Activated T-helper 1 cell treated with anti-CD3 and anti-CD28 coated beads, Interleukin-12 subunit alpha, Interleukin-12 subunit beta, Interleukin-2, Interleukin-4 antibody, amounts not matched to agents 30 ng/mL and 10 ng/mL and 1 ng/mL, durations not matched to agents 14 hours and 24 hours and 36 hours (primary cell): ENCODE data around the gene LSG1. TPM values are rescaled to one million over a fixed set of nuclear protein-coding genes. Genes with fewer than 3 reads are reported as not detected.

Experiments
- DNase-seq: peaks from one replicate; pipeline ENCODE4 v3.0.0; 2021; ENCODE audit warnings: low spot score
- H3K27ac Mint-ChIP-seq: one replicate; pipeline ENCODE4 v1.8.0; 2021; ENCODE audit warnings: mild to moderate bottlenecking, mixed read lengths
- H3K27me3 Mint-ChIP-seq: one replicate; pipeline ENCODE4 v1.8.0; 2022; ENCODE audit warnings: mild to moderate bottlenecking, moderate library complexity, mixed read lengths; ENCODE audit not compliant: insufficient read depth
- H3K36me3 Mint-ChIP-seq: one replicate; pipeline ENCODE4 v1.8.0; 2021; ENCODE audit warnings: low read depth, mixed read lengths
- H3K4me1 Mint-ChIP-seq: one replicate; pipeline ENCODE4 v1.8.0; 2021; ENCODE audit warnings: low read depth, mixed read lengths
- H3K4me3 Mint-ChIP-seq: one replicate; pipeline ENCODE4 v1.8.0; 2021; ENCODE audit warnings: mild to moderate bottlenecking, moderate library complexity, mixed read lengths
- H3K9me3 Mint-ChIP-seq: one replicate; pipeline ENCODE4 v1.8.0; 2021; ENCODE audit warnings: mixed read lengths
- intact Hi-C: fragments of 100-400 bp; cut with micrococcal nuclease; formaldehyde crosslinking; loops from one replicate; pipeline ENCODE4 v1.15.1; 2024
- total RNA-seq: library from RNA; stranded (reverse); gene quantifications from 2 replicates; pipeline ENCODE4 v1.2.3, GENCODE V29; 2022

Gene LSG1
- total RNA-seq, 1 donor from 2014 or later = 65.1 TPM

DNA sequence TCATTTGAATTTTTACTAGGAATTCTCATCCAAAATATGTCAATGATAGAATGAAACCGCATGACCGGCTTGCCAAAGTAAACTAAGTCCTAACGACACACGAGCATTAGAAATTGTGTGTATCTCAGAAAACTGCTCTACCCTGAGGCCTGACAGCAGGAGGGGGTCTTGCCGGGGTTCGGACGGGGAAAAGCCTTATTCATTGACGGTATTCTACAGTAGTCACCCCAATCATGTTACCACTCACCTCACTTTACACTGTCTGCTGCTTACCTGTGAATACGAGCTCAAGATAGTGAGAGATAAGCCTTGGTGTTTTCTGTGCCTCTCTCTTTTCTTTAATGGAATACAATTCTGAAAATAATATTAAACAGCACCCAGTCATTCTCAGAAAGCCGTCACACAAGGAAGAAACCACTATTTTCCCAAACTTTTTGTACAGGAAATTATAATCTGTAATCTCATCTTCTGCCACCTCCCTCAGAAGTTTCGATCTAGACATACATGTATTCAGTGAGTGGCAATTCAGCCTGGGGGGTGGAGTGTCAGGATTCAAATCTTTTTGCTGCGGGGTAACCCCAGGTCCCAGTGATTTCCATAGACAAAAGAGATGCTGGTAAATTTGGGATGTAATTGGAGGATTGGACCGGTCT, 13.2 kb upstream of the LSG1 start:
- no peaks in the 10 kb centered on the region for H3K9me3 Mint-ChIP-seq
- peak overlapping the region; percentile 77 for H3K27ac Mint-ChIP-seq
- H3K4me1 Mint-ChIP-seq = peaks cover 60% of the 10 kb centered on the region
- intact Hi-C loops = loop anchor here (1.0 to 5.0 kb wide), 8 partner anchors 10 to 857 kb away; partner anchors contain the start of genes ACAP2 and PPP1R2
- no peak for DNase-seq
- peak overlapping the region; percentile 92 for H3K4me3 Mint-ChIP-seq
- peaks cover 31% of the 10 kb centered on the region for H3K27me3 Mint-ChIP-seq
- peaks cover 9% of the 10 kb centered on the region for H3K36me3 Mint-ChIP-seq

DNA sequence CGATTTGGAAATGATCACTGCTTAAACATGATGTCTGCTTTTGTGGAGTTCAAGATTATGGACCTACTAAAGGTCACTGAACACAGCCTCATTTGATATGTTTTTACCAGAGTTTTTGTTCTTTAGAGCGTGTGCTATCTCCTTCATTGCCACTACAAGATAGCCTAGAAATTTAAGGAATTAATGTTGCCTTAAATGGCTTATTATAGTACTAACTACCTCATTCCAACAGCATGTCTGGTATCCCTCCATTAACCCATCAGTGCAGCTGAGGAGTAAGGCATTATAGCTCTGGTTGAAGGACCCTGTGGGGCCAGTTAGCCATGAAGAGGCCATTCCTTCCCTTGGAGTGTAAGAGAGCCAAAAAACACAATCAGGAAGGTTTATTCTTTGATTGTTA, 11.4 kb upstream of the LSG1 start:
- H3K4me1 Mint-ChIP-seq = peaks cover 45% of the 10 kb centered on the region

DNA sequence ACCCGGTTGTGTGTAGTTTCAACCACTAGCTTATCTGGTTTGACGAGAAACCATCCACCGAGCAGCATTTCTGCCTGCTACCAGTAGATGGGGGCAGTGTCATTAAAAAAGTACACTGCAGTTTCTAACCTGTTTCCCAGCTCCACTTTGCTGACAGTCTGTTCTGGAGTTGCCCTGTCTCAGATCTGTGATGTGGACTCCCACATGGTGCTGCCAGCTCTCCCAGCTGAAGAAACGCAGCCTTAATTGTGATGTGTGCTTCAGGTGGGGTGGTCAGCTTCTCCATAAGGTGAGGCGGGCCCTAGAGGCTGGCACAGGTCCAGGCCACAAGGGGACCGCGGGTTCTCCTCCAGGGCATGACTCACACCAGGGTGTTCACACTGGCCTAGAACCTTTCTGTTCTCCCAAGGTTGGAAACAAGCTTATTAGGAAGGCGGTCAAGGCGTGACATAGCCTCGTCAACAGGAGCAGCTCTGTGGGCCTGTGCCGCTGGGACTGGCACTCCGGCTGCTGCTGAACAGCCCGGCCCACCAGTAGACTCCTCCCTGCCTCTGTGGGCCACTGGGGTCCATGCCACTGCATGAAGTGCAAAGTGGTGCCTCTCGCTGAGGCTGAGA, 10.8 kb upstream of the LSG1 start:
- DNase-seq = peak; percentile 58
- intact Hi-C loops = loop anchor here (1.0 kb wide), 3 partner anchors 423 to 839 kb away; no protein-coding TSS in a partner anchor
- no peaks in the 10 kb centered on the region for H3K9me3 Mint-ChIP-seq
- H3K36me3 Mint-ChIP-seq = peaks cover 4% of the 10 kb centered on the region
- H3K27me3 Mint-ChIP-seq = peaks cover 20% of the 10 kb centered on the region
- peaks cover 42% of the 10 kb centered on the region for H3K4me1 Mint-ChIP-seq
- H3K27ac Mint-ChIP-seq = no peak overlapping the region
- no peak overlapping the region for H3K4me3 Mint-ChIP-seq

More for the DNA sequence above, 11.4 kb upstream of the LSG1 start:
- peaks cover 4% of the 10 kb centered on the region for H3K36me3 Mint-ChIP-seq
- H3K4me3 Mint-ChIP-seq = no peak overlapping the region
- no peaks in the 10 kb centered on the region for H3K9me3 Mint-ChIP-seq
- H3K27me3 Mint-ChIP-seq = peaks cover 21% of the 10 kb centered on the region
- H3K27ac Mint-ChIP-seq = no peak overlapping the region
- intact Hi-C loops = no loop called here
- no peak for DNase-seq

DNA sequence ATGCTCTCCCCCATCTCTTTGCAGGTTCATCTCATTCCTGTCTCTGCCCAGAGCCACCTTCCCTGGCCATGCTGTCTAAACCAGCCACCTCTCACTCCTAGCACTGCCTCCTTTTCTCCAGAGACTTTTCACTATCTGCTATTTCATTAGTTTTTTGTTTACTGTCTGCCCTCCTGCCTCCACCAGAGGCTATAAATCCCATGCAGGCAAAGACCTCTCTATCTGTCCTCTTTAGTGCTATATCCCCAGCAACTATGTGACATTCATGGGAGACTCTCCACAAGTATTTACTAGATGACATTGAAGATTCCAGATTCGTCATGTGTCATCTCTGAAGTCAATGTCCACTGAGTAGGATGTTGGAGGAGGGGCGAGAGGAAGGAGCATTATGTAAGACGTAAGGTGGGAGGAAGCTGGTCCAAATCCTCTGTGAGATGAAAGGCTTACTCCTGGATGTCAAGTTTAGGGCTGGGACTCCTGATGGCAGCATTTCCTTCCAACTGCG, 10.2 kb upstream of the LSG1 start:
- H3K36me3 Mint-ChIP-seq = peaks cover 2% of the 10 kb centered on the region
- H3K4me1 Mint-ChIP-seq = peaks cover 39% of the 10 kb centered on the region
- H3K27ac Mint-ChIP-seq = no peak overlapping the region
- DNase-seq = no peak
- intact Hi-C loops = loop anchor here (1.0 kb wide), 3 partner anchors 424 to 840 kb away; no protein-coding TSS in a partner anchor
- peaks cover 17% of the 10 kb centered on the region for H3K27me3 Mint-ChIP-seq
- no peak overlapping the region for H3K4me3 Mint-ChIP-seq
- no peaks in the 10 kb centered on the region for H3K9me3 Mint-ChIP-seq

DNA sequence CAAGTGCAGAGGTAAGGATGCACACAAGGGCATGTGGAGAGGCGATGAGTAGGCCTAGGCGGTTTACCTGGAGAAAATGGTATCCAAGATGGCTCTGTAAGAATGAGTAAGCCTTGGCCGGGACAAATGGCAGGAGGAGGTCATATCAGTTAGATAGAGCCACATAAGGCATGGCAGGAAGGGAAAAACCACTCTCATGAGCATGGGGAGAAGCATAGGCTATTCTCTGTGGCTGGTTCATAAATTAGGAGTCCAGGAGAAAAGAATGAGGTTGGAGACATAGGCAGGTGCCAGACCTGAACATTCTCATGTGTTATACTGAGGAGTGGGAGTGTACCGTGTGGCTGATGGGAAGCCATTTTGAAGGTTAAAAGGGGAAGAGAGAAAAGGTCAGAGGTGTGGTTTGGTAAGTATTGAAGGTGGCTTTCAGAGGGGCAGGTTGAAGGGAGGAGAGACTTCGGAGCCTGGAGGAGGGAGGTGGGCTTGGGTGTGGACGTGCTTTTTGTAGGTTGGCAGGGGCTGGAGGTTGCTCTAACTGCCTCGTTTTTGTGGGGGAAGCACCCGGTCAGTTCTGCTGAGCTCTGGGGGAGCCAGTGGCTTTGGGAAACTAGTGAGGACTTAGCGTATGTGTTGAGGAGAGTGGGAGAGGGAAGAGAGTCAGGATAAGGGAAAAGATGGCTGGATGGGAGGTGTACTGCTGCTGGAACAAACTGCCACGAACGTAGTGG, 9.1 kb upstream of the LSG1 start:
- H3K36me3 Mint-ChIP-seq = peaks cover 2% of the 10 kb centered on the region
- no peak overlapping the region for H3K27ac Mint-ChIP-seq
- H3K4me3 Mint-ChIP-seq = no peak overlapping the region
- H3K27me3 Mint-ChIP-seq = peaks cover 13% of the 10 kb centered on the region
- no peaks in the 10 kb centered on the region for H3K9me3 Mint-ChIP-seq
- DNase-seq = no peak
- intact Hi-C loops = no loop called here
- peaks cover 40% of the 10 kb centered on the region for H3K4me1 Mint-ChIP-seq

DNA sequence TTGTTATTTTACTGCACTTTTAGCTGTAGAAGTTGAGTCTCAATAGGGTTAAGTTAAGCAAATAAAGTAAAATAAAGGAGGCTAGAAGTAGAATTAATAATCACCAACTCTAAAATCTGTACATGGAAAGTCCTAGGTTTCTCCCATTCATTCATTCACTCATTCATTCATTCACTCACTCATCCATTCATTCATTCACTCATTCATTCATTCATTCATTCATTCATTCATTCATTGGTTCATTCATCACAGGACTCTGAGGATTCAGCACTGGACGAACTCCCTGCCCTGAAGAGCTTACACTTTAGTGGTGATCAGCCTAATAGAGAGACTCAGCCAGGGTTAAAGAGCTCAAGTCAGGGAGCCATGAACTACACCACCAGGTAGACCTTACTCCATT, 4.5 kb upstream of the LSG1 start:
- DNase-seq = no peak
- Mint-ChIP-seq H3K9me3 (no peaks in the 10 kb centered on the region), H3K27ac (no peak overlapping the region), H3K4me1 (peaks cover 45% of the 10 kb centered on the region), H3K4me3 (no peak overlapping the region), H3K27me3 (peaks cover 7% of the 10 kb centered on the region), H3K36me3 (no peaks in the 10 kb centered on the region)
- intact Hi-C loops = no loop called here

DNA sequence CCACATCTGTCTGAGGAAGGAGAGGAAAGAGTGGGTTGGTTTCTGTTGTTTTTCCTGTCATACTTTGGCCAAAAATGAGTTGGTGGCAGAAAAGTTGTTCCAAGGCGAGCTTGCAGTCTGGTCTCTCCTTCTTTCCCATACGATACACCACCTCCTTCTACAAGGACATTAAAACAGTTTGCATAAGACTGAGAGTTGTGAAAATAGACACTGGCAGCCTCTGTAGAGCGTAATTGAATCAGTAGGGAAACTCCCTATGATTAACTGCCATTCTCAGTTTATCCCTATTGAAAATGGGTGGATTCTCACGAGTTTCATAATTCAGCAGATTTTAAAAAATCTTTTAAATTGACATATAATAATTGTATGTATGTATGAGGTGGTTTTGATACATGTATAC, 3.7 kb upstream of the LSG1 start:
- H3K36me3 Mint-ChIP-seq = peaks cover 2% of the 10 kb centered on the region
- DNase-seq = no peak
- H3K4me1 Mint-ChIP-seq = peaks cover 44% of the 10 kb centered on the region
- H3K9me3 Mint-ChIP-seq = no peaks in the 10 kb centered on the region
- H3K27me3 Mint-ChIP-seq = peaks cover 3% of the 10 kb centered on the region
- H3K4me3 Mint-ChIP-seq = peak overlapping the region; percentile 59
- intact Hi-C loops = loop anchor here (1.0 kb wide), 2 partner anchors 10 to 94 kb away; partner anchors contain the start of gene FAM43A
- H3K27ac Mint-ChIP-seq = peak overlapping the region; percentile 89

DNA sequence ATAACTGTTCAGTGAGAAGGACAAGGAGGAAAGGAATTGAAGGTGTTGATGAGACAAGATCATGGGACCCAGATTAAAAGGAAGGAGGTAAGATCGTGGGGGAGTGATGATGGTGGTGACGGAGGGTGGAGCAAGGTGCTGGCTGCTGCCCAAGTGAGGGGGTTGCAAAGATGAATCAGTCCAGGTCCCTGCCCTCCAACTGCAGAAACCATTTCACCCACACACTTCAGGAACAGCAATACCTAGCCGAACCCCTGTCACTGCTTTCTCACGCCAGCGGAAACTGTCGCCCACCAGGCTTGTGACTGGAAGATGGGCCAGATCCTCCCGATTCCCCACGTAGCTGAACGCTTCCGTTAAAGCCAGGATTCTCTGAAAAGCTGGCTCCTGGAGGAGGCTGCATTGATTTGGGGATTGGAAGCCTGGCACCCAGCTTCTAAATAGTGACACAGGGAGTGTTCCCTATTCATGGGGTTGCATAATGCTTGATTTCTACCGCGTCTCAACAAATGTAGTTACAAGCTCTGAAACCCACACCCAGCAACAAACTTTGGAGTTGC, 3.2 kb upstream of the LSG1 start:
- Mint-ChIP-seq H3K4me3 (peak overlapping the region; percentile 59), H3K4me1 (peaks cover 50% of the 10 kb centered on the region), H3K27me3 (peaks cover 3% of the 10 kb centered on the region), H3K9me3 (no peaks in the 10 kb centered on the region), H3K36me3 (peaks cover 3% of the 10 kb centered on the region), H3K27ac (peak overlapping the region; percentile 89)
- intact Hi-C loops = loop anchor here (1.0 kb wide), 2 partner anchors 10 to 94 kb away; partner anchors contain the start of gene FAM43A
- DNase-seq = no peak

DNA sequence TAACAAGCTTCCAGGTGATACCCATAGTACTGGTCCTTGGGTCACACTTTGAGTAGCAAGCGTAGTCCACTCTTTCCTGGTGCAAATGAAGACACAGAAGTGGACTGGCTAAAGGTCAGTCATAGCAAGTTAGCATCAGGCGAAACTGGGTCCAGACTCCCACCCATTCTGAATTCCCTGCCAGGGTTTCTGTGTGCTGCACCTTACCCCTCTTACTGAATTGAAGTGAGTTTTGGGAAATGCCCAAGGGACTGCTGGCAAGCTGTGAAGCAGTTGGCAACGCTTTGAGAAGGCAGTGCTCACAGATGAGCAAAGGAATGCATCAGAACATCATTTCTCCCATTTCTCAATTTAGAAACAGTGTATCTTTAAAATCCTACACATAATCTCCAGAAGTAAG, 1.8 kb upstream of the LSG1 start:
- H3K9me3 Mint-ChIP-seq = no peaks in the 10 kb centered on the region
- no peak overlapping the region for H3K27ac Mint-ChIP-seq
- intact Hi-C loops = loop anchor here (5.0 kb wide), 3 partner anchors 186 to 869 kb away; partner anchors contain the start of genes ACAP2, ATP13A3 and PPP1R2
- no peak for DNase-seq
- H3K36me3 Mint-ChIP-seq = peaks cover 12% of the 10 kb centered on the region
- peaks cover 64% of the 10 kb centered on the region for H3K4me1 Mint-ChIP-seq
- no peak overlapping the region for H3K4me3 Mint-ChIP-seq
- peaks cover 3% of the 10 kb centered on the region for H3K27me3 Mint-ChIP-seq

DNA sequence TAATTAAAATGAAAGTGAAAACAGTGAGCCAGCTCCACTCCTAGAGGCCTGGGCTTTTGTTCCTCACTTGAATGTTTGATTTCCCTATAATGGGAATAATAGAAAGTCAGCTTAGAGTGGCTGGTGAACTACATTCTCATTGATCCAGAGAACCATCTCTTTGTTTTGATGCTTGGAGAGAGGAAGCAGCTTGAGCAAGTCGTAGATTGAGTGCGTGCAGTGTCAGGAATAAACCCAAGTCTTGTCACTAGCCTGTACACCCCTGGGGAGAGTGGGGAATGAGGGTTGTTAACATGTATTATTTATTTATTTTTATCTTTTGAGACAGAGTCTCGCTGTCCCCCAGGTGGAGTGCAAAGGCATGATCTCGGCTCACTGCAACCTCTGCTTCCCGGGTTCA, 885 bp upstream of the LSG1 start:
- intact Hi-C loops = loop anchor here (1.0 to 5.0 kb wide), 6 partner anchors 90 to 869 kb away; partner anchors contain the start of genes ACAP2, ATP13A3, PPP1R2 and XXYLT1
- Mint-ChIP-seq H3K4me1 (peaks cover 68% of the 10 kb centered on the region), H3K27ac (peak overlapping the region; percentile 25), H3K36me3 (peaks cover 18% of the 10 kb centered on the region), H3K27me3 (peaks cover 3% of the 10 kb centered on the region), H3K4me3 (peak overlapping the region; percentile 99), H3K9me3 (no peaks in the 10 kb centered on the region)
- DNase-seq = no peak

DNA sequence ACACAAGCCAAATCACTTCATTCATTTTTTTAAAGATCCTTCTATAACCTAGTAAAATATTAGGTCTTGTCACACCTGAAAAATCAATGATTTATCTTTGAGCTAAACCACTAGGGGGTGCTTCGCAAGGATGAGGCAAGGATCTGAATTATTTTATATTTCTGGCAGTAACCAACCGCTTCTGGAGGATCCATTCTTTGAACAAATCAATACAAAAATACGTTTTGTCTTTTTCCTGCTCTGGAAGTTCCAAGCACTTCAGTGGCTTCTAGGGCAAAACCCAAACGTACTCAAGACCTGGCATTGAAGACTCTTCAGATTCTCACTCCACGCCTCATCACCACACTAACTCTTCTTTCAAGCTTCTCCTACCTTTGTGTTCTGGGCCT, 486 bp downstream of the LSG1 start:
- peak overlapping the region; percentile 97 for H3K27ac Mint-ChIP-seq
- no peak for DNase-seq
- peaks cover 3% of the 10 kb centered on the region for H3K27me3 Mint-ChIP-seq
- H3K9me3 Mint-ChIP-seq = no peaks in the 10 kb centered on the region
- intact Hi-C loops = loop anchor here (1.0 to 5.0 kb wide), 4 partner anchors 17 to 871 kb away; partner anchors contain the start of genes ACAP2, ATP13A3 and PPP1R2
- H3K4me3 Mint-ChIP-seq = peak overlapping the region; percentile 99
- peaks cover 20% of the 10 kb centered on the region for H3K36me3 Mint-ChIP-seq
- H3K4me1 Mint-ChIP-seq = peaks cover 65% of the 10 kb centered on the region

DNA sequence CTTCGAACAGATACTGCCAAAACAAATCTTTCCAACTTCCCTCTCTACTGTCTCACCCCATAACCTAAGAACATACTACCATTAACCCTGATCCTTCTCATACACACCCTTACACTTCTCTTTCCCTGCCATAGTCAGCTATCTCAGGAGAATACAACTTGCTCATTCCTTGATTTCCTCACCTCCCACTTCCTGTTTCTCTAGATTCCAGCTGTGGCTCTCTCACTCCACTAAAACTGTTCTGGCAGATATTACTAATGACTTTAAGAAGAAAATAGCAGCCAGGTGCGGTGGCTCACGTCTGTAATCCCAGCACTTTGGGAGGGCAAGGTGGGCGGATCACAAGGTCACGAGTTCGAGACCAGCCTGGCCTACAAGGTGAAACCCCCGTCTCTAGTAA, 4.6 kb downstream of the LSG1 start:
- Mint-ChIP-seq H3K27me3 (no peaks in the 10 kb centered on the region), H3K4me1 (peaks cover 35% of the 10 kb centered on the region), H3K27ac (no peak overlapping the region), H3K36me3 (peaks cover 41% of the 10 kb centered on the region), H3K9me3 (no peaks in the 10 kb centered on the region), H3K4me3 (no peak overlapping the region)
- intact Hi-C loops = no loop called here
- no peak for DNase-seq
